HL-60 (cell line): ENCODE measurements around the gene NUTM1.
A peak's percentile ranks its signal among the peaks of the same experiment; 100 is the strongest.
"Not testable (repeated sequence)": the region's sequence is repeated elsewhere in the genome, so short reads cannot be mapped to it uniquely, and the experiment has no call there.

Experiments used
- DNase-seq, 2 experiments: peaks; one replicate each; pipeline ENCODE4 v3.0.0-alpha.2; 2010 to 2020; ENCODE audit warnings: low read depth in 1 of 2, low spot score in 1 of 2
- H3K27ac ChIP-seq: fragments of 250-450 bp; sonication (Bioruptor Pico); replicated peaks from 2 replicates; pipeline ENCODE4 v1.5.1; 2020; ENCODE audit warnings: mild to moderate bottlenecking, moderate library complexity
- H3K27me3 ChIP-seq: fragments of 250-450 bp; sonication (Bioruptor Pico); 2 replicates; pipeline ENCODE4 v1.5.1; 2021; ENCODE audit warnings: mild to moderate bottlenecking, moderate library complexity; ENCODE audit not compliant: insufficient read depth, poor library complexity, severe bottlenecking
- H3K4me3 ChIP-seq: replicated peaks from 2 replicates; pipeline ENCODE4 v1.5.1; 2011; ENCODE audit warnings: mild to moderate bottlenecking, control low read depth, low read length; ENCODE audit not compliant: insufficient read depth
- GABPA ChIP-seq: IDR thresholded peaks from 2 replicates; pipeline ENCODE4 v1.6.1; 2012; ENCODE audit warnings: low read depth
- POLR2AphosphoS5 ChIP-seq: IDR thresholded peaks from 2 replicates; pipeline ENCODE4 v1.6.1; 2012; ENCODE audit warnings: low read depth
- SPI1 ChIP-seq: IDR thresholded peaks from 2 replicates; pipeline ENCODE4 v1.6.1; 2012; ENCODE audit warnings: low read depth, mild to moderate bottlenecking, borderline replicate concordance
- TF ChIP-seq, protein P1 (sequence below): IDR thresholded peaks from one replicate; pipeline ENCODE4 v1.5.1; 2011; ENCODE audit warnings: low read length, control low read depth, inconsistent platforms; ENCODE audit not compliant: insufficient read depth
- TF ChIP-seq, protein P2 (sequence below): IDR thresholded peaks from 2 replicates; pipeline ENCODE4 v1.6.1; 2012; ENCODE audit warnings: low read depth; ENCODE audit not compliant: insufficient replicate concordance

NUTM1 gene

DNA sequence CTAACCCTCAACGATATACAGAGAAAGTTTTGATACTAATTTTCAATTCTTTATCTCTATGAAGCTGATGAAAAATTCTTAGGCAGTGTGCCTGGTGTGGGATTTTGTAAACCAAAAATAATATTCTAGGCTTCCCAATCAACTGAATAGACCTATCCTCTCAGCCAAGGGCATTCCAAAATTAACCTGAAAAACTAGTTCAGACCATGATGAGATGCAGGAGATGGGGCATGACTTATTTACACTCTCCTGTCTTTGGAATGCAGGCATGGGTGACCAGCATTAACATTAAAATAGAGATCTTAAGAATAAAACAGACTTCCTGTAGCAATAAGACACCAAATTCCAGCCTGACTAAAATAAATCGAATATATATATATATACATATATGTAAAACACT is 31.7 kb downstream of the NUTM1 start:
- H3K27me3 ChIP-seq: no peaks in the 10 kb centered on the region
- no peak for TF ChIP-seq SPI1
- TF ChIP-seq, protein P1, sequence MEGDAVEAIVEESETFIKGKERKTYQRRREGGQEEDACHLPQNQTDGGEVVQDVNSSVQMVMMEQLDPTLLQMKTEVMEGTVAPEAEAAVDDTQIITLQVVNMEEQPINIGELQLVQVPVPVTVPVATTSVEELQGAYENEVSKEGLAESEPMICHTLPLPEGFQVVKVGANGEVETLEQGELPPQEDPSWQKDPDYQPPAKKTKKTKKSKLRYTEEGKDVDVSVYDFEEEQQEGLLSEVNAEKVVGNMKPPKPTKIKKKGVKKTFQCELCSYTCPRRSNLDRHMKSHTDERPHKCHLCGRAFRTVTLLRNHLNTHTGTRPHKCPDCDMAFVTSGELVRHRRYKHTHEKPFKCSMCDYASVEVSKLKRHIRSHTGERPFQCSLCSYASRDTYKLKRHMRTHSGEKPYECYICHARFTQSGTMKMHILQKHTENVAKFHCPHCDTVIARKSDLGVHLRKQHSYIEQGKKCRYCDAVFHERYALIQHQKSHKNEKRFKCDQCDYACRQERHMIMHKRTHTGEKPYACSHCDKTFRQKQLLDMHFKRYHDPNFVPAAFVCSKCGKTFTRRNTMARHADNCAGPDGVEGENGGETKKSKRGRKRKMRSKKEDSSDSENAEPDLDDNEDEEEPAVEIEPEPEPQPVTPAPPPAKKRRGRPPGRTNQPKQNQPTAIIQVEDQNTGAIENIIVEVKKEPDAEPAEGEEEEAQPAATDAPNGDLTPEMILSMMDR: no peak
- TF ChIP-seq POLR2AphosphoS5: no peak
- no peak for TF ChIP-seq GABPA
- TF ChIP-seq, protein P2, sequence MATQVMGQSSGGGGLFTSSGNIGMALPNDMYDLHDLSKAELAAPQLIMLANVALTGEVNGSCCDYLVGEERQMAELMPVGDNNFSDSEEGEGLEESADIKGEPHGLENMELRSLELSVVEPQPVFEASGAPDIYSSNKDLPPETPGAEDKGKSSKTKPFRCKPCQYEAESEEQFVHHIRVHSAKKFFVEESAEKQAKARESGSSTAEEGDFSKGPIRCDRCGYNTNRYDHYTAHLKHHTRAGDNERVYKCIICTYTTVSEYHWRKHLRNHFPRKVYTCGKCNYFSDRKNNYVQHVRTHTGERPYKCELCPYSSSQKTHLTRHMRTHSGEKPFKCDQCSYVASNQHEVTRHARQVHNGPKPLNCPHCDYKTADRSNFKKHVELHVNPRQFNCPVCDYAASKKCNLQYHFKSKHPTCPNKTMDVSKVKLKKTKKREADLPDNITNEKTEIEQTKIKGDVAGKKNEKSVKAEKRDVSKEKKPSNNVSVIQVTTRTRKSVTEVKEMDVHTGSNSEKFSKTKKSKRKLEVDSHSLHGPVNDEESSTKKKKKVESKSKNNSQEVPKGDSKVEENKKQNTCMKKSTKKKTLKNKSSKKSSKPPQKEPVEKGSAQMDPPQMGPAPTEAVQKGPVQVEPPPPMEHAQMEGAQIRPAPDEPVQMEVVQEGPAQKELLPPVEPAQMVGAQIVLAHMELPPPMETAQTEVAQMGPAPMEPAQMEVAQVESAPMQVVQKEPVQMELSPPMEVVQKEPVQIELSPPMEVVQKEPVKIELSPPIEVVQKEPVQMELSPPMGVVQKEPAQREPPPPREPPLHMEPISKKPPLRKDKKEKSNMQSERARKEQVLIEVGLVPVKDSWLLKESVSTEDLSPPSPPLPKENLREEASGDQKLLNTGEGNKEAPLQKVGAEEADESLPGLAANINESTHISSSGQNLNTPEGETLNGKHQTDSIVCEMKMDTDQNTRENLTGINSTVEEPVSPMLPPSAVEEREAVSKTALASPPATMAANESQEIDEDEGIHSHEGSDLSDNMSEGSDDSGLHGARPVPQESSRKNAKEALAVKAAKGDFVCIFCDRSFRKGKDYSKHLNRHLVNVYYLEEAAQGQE: no peak
- no peak overlapping the region for H3K27ac ChIP-seq
- DNase-seq: no peak
- H3K4me3 ChIP-seq: no peak overlapping the region

DNA sequence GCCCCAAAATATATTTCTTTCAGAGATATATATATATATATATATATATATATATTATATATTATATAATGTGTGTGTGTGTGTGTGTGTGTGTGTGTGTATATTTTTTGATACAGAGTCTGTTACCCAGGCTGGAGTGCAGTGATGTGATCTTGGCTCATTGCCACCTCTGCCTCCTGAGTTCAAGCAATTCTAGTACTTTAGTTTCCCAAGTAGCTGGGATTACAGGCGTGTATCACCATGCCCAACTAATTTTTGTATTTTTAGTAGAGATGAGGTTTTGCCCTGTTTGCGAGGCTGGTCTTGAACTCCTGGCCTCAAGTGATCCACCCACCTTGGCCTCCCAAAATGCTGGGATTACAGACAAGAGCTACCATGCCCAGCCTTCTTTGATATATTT is 32.4 kb downstream of the NUTM1 start:
- H3K27me3 ChIP-seq, H3K27ac ChIP-seq, DNase-seq, H3K4me3 ChIP-seq: not testable (repeated sequence)

DNA sequence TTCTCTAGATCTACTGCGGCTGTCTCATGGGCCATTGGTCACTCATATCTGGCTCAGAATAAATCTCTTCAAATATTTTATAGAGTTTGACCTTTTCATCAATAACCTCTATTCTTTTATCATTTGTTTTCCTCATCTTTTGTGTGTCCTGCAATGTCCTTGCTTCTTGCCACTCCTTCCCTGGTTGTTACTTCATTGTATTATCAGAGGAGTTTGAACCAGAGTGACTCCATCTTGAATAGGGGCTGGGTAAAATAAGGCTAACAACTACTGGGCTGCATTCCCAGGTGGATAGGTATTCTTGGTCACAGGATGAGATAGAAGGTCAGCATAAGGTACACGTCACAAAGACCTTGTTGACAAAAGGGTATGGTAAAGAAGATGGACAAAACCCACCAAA is 33.7 kb downstream of the NUTM1 start:
- Histone ChIP-seq H3K4me3 (no peak overlapping the region), H3K27me3 (no peaks in the 10 kb centered on the region), H3K27ac (no peak overlapping the region)
- TF ChIP-seq SPI1 (no peak), POLR2AphosphoS5 (no peak), GABPA (no peak)
- TF ChIP-seq, protein P2: no peak
- TF ChIP-seq, protein P1: no peak
- no peak for DNase-seq

DNA sequence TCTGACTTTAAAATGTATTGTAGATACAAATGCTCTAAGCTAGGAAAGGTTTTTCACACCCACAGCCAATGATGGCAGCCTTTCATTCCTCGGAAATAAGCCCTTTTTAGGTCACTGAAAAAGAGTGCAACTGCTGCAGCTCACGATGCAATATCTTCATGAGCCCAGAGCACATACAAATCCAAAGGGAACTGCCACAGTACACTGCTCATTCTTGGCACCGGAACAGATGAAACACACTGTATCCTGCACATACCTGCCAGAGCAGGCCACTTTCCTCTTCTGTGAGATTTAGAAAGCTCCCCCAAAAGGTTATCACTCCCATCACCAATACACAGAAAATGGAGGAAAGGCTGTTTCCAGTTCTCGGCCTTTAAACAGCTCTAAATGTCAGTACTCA is 37.4 kb downstream of the NUTM1 start:
- not testable (repeated sequence) for H3K27ac ChIP-seq, H3K27me3 ChIP-seq, DNase-seq, H3K4me3 ChIP-seq

DNA sequence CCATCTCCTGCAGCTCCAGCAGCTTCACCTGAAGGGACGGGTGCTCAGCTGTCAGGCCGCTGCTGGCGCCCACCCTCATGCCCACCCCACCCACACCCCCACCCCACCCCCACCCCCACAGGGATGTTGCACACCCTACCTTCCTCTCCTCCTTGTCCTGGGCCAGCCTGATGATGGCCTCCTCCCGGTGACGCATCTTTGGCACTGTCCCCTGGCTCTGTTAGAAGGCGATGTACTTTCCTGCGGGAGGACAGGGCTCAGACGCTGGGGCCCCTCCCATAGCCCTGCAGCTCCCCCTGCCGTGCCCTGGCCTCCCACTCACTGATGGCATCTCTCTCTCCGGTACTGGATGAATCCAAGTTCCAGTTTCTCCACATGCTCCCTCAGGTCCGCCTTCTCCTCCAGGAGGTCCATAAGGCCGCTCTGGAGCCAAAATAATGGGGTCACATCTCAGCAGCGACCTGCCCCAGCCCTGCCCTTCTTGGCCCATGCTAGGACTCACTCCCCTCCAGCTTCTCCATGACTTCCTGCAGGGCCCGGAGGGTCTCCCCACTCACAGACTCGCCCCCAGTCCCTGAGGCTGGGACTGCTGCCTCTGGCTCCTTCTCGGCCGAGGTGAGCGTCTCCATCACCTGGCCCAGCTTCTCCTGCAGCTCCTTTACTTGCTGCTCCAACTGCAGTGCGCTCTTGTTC is 38.9 kb downstream of the NUTM1 start:
- H3K4me3 ChIP-seq, H3K27ac ChIP-seq, DNase-seq, H3K27me3 ChIP-seq: not testable (repeated sequence)

DNA sequence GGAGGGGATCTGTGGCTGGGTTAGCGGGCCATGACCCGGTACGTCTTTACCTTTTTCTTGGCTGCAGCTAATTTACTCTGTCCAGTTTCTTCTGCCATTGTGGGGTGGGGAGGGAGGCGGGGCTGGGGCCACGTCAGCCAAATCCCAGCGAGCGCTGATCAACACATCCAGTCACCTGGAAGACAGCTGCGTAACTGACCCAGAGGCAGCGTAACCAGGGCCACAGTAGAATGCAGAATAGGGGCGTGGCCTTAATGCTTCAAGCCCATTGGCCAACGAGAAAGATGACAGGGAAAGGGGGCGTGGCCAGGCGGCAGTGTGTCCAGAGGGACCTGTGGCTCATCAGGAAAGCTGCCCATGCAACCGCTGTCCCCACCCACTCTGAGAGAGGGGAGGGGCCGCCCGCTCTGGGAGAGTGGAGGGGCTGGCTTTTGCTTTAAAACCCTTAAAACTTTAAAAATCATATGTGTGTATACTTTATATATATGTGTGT is 46.5 kb downstream of the NUTM1 start:
- not testable (repeated sequence) for H3K27ac ChIP-seq, H3K4me3 ChIP-seq, H3K27me3 ChIP-seq, DNase-seq

DNA sequence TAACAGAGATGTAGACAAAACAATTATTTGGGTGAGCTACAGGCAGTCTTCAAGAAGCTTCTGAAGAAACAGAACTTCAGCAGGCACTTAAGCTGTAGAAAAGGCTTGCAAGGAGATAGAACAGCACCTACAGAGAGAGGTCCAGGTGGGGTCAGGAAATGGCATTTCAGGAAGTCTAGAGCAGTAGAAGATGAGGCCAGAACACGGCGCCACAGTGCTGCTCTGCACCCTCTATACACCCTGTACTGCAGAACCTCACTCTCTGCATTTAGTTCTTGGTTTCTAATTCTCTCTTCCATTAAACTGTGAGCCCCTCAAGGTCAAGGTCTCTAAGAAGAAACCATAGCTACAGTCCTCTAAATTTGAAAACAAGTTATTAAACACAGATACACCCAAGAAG is 49.9 kb downstream of the NUTM1 start:
- H3K27ac ChIP-seq, H3K4me3 ChIP-seq, DNase-seq, H3K27me3 ChIP-seq: not testable (repeated sequence)

DNA sequence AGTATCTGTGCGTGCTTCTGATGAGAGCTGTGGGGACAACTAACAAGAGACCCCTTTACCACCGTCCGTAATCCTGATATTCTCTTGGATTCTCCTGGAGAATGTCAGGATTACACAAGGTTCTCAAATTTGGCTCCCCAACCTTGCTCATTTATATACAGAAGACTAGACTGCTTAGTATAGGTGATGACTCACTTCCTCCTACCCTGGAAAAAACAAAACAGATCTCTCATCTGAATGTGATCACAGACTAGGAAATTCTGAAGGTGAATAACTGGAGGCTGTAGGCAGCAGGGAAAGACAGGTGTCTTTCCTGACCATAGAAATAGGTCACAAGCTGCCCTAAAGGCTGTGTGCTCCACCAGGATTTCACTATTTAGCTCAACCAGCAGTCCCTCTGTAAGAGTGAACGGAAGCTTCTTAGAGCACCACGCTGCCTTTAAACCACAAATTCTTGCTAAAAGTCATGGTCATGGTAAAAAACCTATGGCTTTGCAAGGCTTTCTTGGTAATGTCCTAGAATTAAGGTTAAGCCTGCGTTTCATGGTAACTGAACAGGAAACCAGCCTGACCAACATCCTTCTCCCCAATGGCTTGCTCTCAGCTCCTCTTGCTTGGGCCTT is 54.6 kb downstream of the NUTM1 start:
- H3K4me3 ChIP-seq, H3K27ac ChIP-seq, H3K27me3 ChIP-seq: not testable (repeated sequence)
- DNase-seq: peak in 1 of 2 experiments; percentile 21

DNA sequence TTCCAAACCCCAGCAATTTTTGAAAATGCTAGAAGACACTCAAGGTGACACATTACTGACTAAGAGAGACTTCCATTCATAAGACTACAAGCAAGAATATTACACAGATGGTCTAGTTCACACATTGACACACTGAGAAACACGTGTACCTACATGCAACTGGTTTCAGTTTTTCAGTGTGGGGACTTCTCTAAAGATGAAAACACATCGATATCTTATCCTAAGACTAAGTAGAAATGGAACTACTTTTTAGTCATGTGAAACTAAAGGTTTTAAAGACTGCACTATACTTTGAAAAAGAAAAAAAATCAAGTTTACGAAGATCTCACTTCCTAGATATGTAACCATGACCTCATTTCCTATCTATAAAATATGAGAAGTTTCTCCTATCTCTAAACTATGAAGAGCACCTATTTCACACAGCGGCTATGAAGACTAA is 60.1 kb downstream of the NUTM1 start:
- not testable (repeated sequence) for H3K27ac ChIP-seq, H3K4me3 ChIP-seq, DNase-seq, H3K27me3 ChIP-seq
